Sigmoid colon (tissue), 3 donors: ENCODE measurements around the gene EOLA2.
"Not testable (repeated sequence)": the region's sequence is repeated elsewhere in the genome, so short reads cannot be mapped to it uniquely, and the experiment has no call there.

Source experiments
- CTCF ChIP-seq, 4 experiments: fragments of 450-650 bp in 3 of 4; fragments of 200-600 bp in 1 of 4; IDR thresholded peaks; one replicate each; pipeline ENCODE4 v1.5.1; 2016 to 2019; ENCODE audit warnings: antibody characterized with exemption in 4 of 4, mild to moderate bottlenecking in 3 of 4, moderate library complexity in 2 of 4
- POLR2A ChIP-seq, 2 donors: fragments of 450-650 bp; IDR thresholded peaks; one replicate each; pipeline ENCODE4 v1.6.1; 2016; ENCODE audit warnings: antibody characterized with exemption in 2 of 2, mild to moderate bottlenecking in 2 of 2, moderate library complexity in 2 of 2

- TF ChIP-seq CTCF, POLR2A (IDR thresholded peaks at IDR 0.05): not testable (repeated sequence)
Observed at GRCh38 chrX:149937328-149937727, 963 bp downstream of the EOLA2 start.
